ENCODE results near the gene PDSS2.

PDSS2 gene

DNA sequence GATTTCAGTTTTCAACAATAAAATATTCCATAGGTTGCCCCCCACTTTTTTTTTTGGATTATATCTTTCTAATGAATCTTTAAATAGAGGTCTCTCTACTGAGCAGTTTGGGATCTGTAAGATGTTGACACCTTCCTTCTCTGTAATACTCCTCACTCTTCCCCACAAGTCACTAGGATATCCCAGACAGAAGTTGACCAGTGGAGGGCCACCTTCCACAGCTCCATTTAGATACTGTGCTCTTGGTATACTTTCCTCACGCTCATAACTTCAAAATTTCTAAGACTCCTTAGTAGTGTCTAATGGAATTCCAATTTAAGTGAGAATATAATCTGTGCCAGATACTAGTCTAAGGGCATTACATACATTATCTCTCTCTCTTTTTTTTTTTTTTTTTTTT is 185.1 kb downstream of the PDSS2 start:
- DNase-seq (ENCODE audit: low spot score) (no peak), FAIRE-seq (no peak)

DNA sequence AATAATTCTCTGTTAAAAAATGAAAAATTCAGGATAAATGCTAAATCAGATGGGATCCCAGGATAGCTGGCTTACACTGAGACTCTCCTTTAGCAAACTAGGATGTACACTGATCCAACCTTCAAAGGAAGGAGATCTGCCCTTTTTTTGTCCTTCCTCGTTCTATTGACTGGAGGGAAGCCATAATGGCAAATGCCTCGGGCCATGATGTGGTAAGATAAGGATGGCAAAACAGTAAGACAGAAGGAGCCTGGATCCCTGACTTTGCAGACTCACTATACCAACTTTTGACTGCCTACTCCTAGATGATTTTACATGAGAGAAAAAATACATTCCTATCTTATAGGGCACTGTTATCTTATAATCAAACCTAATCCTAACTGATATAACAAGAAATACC is 187.1 kb downstream of the PDSS2 start:
- DNase-seq (ENCODE audit: low spot score) (no peak), FAIRE-seq (no peak)

DNA sequence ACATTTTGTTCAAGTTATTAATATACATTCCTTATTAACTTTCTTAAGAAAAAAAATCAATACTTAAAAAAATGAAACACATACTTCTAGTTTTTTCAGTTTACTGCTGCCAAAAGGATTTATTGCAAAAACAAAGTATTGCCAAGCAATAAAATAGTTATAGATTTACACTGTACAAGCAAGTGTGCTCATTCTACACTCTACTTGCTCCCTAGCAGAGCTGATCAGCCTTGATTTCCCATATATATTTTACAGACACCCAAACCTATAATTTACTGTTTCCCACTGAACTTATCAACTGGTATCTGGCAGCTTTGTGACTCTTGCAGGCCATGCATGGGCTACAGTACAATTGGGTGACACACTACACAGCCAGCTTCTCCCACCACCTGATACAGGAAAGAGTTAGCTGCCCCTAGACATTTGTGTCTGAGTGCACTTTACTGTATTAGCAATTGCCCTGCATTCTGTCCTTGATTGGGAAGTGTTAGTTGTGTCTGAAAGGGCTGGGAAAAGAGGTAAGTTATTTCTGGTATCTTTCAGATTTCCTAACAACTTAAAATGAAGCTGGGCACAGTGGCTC is 188.1 kb downstream of the PDSS2 start:
- DNase-seq (ENCODE audit: low spot score) (no peak), FAIRE-seq (no peak)

DNA sequence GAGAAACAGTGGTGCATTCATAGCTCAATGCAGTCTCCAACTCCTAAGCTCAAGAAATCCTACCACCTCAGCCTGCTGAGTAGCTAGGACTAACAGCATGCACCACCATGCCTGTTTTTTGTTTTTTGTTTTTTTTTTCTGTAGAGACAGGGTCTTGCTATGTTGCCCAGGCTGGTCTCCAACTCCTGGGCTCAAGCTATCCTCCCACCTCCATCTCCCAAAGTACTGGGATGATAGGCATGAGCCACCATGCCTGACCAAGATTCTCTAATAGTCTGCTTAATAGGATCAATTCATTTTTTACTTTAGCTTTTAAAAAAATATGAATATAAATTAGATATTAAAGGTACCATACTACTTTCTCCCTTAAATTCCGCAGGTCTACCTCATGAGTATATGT is 191.7 kb downstream of the PDSS2 start:
- FAIRE-seq (no peak), DNase-seq (ENCODE audit: low spot score) (no peak)

DNA sequence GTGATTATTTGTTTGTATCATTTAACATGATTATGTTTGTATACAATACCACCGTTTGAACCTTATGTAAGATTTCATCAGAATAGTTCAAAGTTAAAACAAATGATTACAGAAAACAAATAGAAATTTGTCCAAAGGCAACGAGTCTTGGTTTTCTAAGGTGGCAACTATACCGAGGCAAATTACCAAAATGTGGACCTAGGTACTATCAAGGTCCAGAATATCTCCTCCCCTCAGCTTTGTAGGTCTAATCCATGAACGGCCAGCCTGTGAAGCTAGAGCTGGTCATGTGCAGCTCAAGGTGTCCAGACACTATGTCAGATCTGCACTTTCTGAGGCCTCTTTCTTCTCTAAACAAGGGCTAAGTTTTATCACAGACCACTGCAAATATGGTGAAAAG is 192.4 kb downstream of the PDSS2 start:
- DNase-seq (ENCODE audit: low spot score), result no peak
- no peak for FAIRE-seq

DNA sequence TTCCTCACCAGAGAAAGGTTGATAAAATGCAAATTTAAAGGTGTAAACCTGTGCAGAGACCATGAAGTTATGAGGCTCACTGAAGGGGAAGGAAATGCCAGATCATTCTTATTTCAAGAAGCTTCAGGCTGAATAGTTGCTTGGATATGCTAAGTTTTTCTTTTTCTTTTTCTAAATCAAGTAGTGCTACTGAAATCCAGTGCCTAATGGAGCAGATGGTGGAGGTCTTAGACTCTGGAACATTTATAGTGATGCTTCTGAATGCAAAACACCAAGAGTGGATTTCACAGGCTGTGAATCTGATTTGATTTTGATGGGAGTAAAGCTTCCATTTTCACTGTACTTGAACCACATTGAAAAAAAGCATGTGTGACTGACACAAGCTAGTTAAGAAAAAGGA is 192.8 kb downstream of the PDSS2 start:
- DNase-seq (ENCODE audit: low spot score) (no peak), FAIRE-seq (no peak)

DNA sequence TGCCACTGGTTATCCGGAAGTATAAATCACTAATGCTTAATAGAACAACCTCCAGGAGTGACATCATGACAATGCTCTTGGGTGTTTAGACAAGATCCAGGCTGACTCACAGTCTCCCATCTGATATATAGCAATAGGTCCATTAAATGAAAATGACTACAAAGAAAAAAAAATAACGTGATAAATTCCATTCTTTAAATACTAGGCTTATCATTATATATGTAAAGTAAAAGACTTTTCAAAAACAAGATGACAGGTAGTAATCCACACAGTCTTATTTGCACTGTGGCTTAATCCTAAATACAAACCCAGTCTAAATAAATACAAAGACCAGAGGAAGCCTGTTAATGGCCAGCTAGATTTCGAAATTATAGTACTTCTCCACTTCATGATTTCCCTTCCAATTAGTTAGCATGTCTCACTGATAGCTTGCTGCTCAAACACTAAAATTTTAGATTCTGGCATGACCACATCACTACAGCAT is 195.0 kb downstream of the PDSS2 start:
- peak; percentile 81 for FAIRE-seq
- DNase-seq (ENCODE audit: low spot score), result peak; percentile 53

DNA sequence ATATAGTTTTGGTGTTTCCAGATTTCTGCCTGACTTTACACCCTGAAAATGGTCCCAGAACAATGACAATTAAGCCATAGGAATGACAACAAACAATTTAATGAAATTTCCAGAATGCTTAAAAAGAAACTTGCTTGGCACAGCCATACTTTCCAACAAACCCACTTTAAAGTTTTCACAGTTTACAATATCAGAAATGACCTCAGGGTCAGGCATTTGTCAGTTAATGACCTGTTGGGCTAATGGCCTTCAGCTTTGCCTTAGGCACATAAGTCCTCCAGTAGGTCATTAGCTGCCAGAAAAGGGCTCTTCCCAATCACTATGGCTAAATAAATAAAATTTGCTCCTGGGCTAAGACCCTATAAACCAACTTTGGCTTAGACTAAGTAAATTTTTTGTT is 199.4 kb downstream of the PDSS2 start:
- no peak for FAIRE-seq
- no peak for DNase-seq (ENCODE audit: low spot score)

DNA sequence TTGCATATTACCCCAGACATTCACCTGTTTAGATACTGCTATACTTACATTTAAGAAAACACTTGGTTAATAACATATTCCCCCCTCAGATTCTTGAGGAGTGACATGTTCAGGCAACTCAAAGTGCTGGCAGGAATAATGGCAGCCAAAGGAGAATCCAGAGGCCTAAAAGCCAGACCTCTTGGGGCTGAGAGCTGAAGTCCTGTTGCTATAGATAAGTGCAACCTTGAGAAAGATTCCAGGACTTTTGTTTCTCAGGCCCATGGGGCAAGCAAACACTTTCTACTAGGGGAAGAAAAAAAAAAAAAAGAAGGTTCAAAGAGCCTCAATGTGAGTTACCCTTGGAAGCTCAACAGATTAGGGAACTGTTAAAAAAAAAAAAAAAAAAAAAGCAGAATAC is 211.2 kb downstream of the PDSS2 start:
- FAIRE-seq (no peak), DNase-seq (ENCODE audit: low spot score) (no peak)

DNA sequence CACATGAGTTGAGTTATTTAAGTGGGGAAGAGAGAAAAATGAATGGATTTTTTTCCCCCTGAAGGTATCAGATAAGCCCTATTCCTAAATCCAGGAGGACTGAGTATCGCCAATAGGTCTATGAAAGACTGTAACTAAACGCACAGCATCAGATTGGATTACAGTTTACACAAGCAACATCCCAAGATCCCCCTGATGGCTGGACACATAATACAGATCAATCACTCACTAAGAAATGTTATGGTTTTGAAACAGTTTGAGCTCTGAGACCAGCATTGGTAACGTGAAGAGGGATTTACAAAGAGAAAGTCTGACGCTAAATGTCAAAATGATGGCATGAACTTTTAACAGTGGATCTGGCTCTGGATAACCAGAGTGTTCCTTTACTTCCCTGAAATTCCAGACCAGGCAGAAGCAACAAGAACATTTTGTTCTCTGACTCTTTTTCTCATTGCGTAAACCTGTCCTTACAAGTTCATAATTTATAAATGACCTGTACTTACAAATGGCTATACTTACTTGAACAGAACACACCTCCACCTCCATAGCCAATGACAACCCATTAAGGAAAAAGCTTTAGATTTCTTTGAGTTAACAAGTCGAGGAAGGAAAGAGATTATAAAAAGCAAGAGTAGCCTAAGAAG is 212.3 kb downstream of the PDSS2 start:
- DNase-seq (ENCODE audit: low spot score) (no peak), FAIRE-seq (no peak)

DNA sequence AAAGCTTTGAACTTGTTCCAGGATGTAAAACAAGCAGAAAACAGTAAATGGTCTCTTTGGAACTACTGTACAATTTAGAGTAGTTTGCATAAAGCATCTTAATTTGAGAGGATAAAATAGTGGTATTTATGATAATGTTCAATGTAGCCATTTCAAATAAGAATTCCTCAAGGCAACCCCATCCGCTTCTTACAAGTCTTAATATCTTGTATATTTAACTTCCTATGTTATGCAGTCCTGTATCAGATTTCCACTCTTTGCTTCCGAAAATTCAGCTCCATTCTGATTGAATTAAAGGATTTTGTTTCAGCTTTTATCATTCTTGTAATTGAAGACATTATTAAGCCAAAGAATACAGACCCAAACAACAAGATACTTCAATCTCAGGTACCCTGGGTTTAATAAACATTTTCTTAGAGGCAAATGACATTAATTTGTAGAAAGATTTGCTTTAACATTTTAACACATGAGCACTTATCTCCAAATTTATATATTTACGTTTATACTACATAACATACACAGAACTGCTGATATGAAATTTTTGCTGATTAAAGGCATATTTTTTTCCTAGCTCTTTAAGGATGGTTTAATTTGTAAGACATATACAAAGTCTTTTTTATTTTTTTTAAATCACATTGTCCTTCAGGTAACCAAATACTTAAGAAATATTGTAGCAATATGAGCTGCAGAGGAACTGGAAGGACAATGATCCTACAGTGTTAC is 213.0 kb downstream of the PDSS2 start:
- DNase-seq (ENCODE audit: low spot score), result no peak
- FAIRE-seq, result no peak

DNA sequence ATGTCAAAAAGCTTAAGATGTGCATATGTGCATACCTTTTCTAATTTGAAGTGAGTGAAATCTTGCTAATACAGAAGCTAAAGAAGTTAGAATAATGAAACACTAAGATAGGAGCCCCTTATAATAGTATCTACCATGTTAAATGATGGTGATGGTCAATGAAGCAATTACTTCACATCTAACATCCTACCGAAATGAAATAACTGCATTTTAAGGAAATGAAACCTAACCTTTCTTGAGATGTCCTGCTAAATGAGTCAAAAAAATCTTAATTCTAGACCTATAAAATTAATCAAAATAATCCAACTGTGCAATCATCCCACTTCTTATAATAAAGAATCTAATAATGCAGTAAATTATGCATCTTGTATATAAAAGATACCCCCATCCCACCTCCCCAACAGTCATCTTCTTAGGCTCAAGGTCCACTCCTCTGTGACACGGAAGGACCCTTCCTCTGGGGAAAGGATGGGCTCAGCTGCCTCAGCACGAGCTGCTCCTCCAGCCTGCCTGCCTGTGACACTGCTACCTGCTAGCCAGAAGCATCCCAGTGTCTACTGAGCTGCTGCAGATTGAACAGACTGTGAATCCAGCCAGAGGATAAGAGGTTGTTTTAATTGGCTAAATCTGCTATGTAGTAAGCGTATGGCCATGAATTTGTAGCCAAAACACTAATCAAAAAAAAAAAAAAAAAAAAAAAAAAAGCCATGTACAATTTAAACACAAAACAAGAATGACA is 214.5 kb downstream of the PDSS2 start:
- no peak for DNase-seq (ENCODE audit: low spot score)
- no peak for FAIRE-seq

DNA sequence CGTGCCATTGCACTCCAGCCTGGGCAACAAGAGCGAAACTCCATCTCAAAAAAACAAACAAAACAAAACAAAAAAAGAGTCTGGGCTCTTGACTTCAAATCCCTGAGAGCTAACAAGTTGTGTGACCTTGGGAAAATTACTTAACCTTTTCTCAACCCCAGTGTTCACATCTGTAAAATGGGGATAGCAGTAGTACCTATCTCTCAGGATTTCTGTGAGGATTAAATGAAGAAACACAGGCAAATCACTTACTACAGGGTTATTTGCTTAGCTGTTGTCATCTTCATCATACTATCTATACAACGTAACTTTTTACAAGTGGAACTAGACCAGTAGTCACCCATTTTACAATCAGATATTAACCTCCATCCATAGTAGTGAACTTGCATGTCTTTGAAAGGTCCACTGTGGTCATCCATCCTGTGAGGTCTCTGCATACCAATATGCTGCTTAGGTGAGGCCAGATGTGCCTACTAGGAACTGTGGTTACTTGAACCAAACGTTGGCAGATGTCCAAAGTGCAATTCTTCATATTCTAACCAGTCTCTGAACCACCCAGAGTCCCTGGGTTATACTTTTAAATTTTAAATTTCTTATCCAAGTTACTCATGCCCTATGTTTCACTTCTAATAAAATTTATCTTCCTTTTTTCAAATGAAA is 215.2 kb downstream of the PDSS2 start:
- FAIRE-seq (no peak), DNase-seq (ENCODE audit: low spot score) (no peak)

DNA sequence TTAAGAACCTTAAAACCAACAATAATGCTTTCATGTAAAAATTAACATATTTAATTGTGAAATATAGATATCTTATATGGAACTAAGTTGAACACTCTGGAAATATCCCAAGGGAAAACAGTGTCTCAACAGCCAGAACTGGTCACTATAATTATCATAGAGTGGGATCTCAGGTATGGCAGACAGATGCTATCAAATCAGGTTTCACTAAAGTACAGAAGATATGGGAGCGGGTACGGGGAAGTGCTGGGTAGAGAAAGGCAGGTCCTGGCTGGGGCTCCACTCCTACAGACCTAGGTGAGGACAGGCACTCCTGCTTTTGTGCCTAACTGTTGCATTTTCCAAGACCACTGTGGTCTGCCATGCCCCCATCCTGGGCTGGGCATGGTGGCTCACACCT is 215.9 kb downstream of the PDSS2 start:
- FAIRE-seq (no peak), DNase-seq (ENCODE audit: low spot score) (no peak)

DNA sequence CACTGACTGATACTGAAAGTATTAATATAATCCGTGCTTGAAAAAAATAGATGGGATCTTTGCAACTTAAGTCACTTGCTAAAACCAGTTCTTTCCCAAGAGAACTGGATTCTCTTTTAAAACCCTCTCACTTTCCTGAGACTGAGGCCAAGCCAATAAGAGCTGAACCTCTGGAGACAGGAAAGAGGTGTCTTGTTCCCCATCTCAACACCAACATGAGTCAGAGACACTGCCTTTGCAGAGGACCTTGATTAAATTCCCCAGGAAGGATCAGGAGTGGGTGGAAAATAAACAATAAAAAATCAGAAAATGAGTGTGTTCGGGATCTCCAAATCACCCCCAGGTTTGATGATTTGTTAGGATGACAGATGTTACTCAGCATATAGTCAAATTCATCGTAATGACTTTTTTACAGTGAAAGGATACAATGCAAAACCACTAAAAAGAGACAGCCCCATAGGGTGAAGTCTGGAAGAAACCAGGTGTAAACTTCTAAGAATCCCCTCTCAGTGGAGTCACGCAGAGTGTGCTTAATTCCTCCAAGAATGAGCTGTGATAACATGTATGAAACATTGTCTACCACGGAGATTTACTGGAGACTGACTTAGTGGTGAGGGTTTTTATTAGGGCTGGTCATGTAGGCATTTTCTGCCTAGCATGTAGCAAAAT is 221.2 kb downstream of the PDSS2 start:
- no peak for DNase-seq (ENCODE audit: low spot score)

DNA sequence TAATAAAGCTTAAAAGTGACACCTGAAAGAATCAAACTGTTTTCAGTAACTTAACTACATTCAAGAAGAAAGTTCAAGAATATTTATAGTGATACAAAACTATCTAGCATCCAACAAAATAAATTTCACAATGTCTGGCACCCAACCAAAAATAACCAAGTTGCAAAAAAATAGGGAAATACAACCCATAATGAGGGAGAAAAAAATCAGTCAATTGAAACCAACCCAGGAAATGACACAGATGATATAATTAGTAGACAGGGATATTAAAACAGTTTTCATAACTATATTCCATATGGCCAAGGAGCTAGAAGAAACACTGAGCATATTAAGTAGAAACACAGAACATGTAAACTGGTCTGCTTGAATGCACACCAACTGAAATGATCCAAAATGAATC is 223.9 kb downstream of the PDSS2 start:
- FAIRE-seq, result no peak
- DNase-seq (ENCODE audit: low spot score), result no peak

More for the DNA sequence above, 221.2 kb downstream of the PDSS2 start:
- no peak for FAIRE-seq

DNA sequence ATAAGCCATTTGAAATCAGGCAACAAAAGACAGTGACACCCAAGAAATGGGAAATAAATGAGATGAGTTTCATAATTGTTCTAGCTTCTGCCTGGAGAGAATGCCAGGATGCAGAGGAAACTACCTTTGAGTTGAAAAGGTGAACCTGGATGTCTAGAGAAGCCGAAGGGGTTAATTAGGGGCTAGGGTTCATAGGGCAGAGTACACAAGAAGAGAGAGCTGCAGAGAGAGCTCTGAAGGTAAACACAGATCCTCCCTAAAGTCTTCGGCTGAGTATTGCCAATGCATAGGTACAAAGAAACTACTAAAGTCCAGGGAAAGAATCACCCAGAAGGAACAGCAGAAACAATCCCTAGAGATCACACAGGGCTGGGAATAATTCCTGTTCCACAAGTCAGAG is 224.4 kb downstream of the PDSS2 start:
- no peak for FAIRE-seq
- DNase-seq (ENCODE audit: low spot score), result no peak

DNA sequence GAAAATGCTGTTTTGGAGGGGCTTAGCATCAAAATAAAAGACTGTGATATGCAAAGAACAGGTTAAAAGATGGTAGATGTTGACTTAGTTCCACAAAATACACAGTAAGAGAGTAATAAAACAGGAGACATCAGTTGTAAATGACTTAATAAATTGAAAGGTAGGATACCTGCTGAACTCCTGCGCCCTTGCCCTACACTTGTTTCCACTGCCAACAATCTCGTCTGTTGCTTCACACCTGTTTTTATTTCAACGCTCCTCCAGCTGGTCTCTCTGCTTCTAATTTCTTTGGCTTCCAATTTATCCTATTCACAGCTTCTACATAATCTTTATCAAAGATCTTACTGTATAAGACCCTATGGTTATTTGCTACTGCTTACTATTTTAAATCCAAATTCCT is 228.1 kb downstream of the PDSS2 start:
- DNase-seq (ENCODE audit: low spot score) (no peak), FAIRE-seq (no peak)

DNA sequence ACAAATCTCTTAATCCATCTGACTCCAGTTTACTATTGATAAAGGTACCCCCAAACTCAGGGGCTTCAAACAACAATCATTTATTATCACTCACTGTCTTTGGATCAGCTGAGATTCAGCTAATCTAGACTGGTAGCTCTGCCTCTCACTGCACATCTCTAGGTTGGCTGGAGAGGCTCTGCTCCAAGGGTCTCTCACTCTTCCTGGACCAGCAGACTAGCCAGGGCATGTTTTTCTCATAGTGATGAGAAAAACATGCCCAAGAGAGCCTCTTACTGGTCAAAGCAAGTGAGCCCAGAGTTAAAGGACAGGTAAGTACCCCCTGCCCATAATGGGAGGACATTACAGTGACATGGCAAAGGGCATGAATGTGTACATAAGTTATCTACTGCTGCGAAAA is 228.9 kb downstream of the PDSS2 start:
- no peak for DNase-seq (ENCODE audit: low spot score)
- FAIRE-seq, result no peak

DNA sequence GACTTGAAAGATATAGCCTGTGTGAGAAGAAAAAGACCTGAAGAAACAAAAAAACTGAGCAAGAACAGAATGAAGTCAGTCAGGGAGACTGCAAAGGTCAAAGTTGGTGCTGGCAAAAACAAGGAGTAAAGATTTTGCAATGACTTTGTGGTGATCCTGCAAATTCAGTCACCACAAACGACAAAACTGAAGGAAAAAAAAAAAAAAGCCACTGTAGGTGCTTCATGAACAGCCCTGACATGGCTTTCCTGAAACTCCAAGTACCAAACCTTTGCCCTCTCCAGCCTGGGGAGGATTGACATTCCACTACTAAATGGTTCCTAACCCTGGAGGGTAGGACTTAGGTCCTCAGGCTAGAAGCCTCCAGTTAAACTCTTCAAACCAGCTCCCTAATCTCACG is 229.3 kb downstream of the PDSS2 start:
- no peak for FAIRE-seq

DNA sequence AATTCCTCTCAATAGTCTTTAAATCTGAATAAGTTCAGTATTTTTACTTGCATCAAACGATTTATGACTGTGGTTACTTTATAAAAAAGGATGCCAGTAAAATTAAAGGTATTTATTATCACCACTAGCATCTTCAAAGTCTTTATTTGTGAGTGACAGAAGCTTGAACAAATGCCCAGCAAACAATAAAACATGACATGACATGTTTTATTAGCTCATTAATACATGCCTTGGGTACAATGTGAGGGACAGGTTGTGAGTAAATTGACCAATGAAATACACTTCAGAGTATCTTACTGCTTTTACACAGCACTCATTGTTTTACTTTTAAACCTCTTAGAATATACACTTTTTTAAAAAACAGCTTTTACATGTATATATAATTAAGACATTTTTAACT is 230.6 kb downstream of the PDSS2 start:
- DNase-seq (ENCODE audit: low spot score) (no peak), FAIRE-seq (no peak)

More for the DNA sequence above, 229.3 kb downstream of the PDSS2 start:
- no peak for DNase-seq (ENCODE audit: low spot score)
